Neural cell (in vitro differentiated cells): Measurements from ENCODE around the gene TRIM43B. TPM values are rescaled to one million over a fixed set of nuclear protein-coding genes. Genes with fewer than 3 reads are reported as not detected.

ENCODE experiments used
- H2AFZ ChIP-seq: fragments of 200-600, 300-800 bp; sonication (generic), shearing (Covaris generic); 2 replicates; pipeline ENCODE4 v1.6.0; 2014; ENCODE audit warnings: low read depth, mild to moderate bottlenecking, antibody characterized with exemption, low read length, moderate library complexity
- H3F3A ChIP-seq: fragments of 200-600 bp; shearing (Covaris generic); 2 replicates; pipeline ENCODE4 v1.6.1; 2016; ENCODE audit warnings: mild to moderate bottlenecking, moderate library complexity, mixed read lengths, antibody characterized with exemption, low read length; ENCODE audit not compliant: insufficient read depth, poor library complexity, severe bottlenecking
- H3K27ac ChIP-seq: fragments of 200-600, 300-800 bp; sonication (generic), shearing (Covaris generic); 2 replicates; pipeline ENCODE4 v1.5.1; 2014; ENCODE audit warnings: mild to moderate bottlenecking, low read length, moderate library complexity
- H3K27me3 ChIP-seq: fragments of 300-800, 200-600 bp; sonication (generic), shearing (Covaris generic); 2 replicates; pipeline ENCODE4 v1.6.0; 2014; ENCODE audit warnings: mild to moderate bottlenecking, low read depth, low read length, moderate library complexity; ENCODE audit not compliant: insufficient read depth
- H3K36me3 ChIP-seq: fragments of 300-800, 200-600 bp; sonication (generic), shearing (Covaris generic); 2 replicates; pipeline ENCODE4 v1.5.1; 2014; ENCODE audit warnings: mild to moderate bottlenecking, antibody characterized with exemption, low read length, moderate library complexity; ENCODE audit not compliant: insufficient read depth
- H3K4me2 ChIP-seq: fragments of 300-800, 200-600 bp; sonication (generic), shearing (Covaris generic); 2 replicates; pipeline ENCODE4 v1.6.0; 2014; ENCODE audit warnings: mild to moderate bottlenecking, low read length
- H3K4me3 ChIP-seq: fragments of 300-800, 200-600 bp; sonication (generic), shearing (Covaris generic); 2 replicates; pipeline ENCODE4 v1.5.1; 2014; ENCODE audit warnings: mild to moderate bottlenecking, low read length, moderate library complexity
- H3K79me2 ChIP-seq: fragments of 200-600 bp; shearing (Covaris generic); replicated peaks from 2 replicates; pipeline ENCODE4 v1.6.0; 2014; ENCODE audit warnings: mild to moderate bottlenecking, low read length, moderate library complexity; ENCODE audit not compliant: insufficient read depth
- H3K9ac ChIP-seq: fragments of 300-800, 200-600 bp; sonication (generic), shearing (Covaris generic); 2 replicates; pipeline ENCODE4 v1.6.1; 2016; ENCODE audit warnings: mild to moderate bottlenecking, low read length, mixed read lengths
- H3K9me2 ChIP-seq: fragments of 200-600 bp; shearing (Covaris generic); 2 replicates; pipeline ENCODE4 v1.6.1; 2016; ENCODE audit warnings: mild to moderate bottlenecking, low read length, mixed read lengths; ENCODE audit not compliant: insufficient read depth
- H3K9me3 ChIP-seq: fragments of 200-600, 300-800 bp; sonication (generic), shearing (Covaris generic); 2 replicates; pipeline ENCODE4 v1.6.1; 2016; ENCODE audit warnings: mild to moderate bottlenecking, mixed run types, low read length, moderate library complexity, mixed read lengths
- H4K20me1 ChIP-seq: fragments of 200-600 bp; shearing (Covaris generic); 2 replicates; pipeline ENCODE4 v1.6.1; 2016; ENCODE audit warnings: mild to moderate bottlenecking, mixed run types; ENCODE audit not compliant: insufficient read depth
- EP300 ChIP-seq: fragments of 450-650 bp; conservative IDR thresholded peaks from 2 replicates; pipeline ENCODE4 v1.6.1; 2014; ENCODE audit warnings: antibody characterized with exemption, mild to moderate bottlenecking, moderate library complexity; ENCODE audit not compliant: poor library complexity, severe bottlenecking
- MXI1 ChIP-seq: fragments of 450-650 bp; conservative IDR thresholded peaks from 2 replicates; pipeline ENCODE4 v1.6.1; 2014; ENCODE audit warnings: antibody characterized with exemption, mild to moderate bottlenecking; ENCODE audit not compliant: poor library complexity, severe bottlenecking
- RAD21 ChIP-seq: fragments of 450-650 bp; conservative IDR thresholded peaks from 2 replicates; pipeline ENCODE4 v1.6.1; 2014; ENCODE audit warnings: antibody characterized with exemption, mild to moderate bottlenecking, moderate library complexity
- SMC3 ChIP-seq: fragments of 450-650 bp; conservative IDR thresholded peaks from 2 replicates; pipeline ENCODE4 v1.6.1; 2014; ENCODE audit warnings: antibody characterized with exemption, mild to moderate bottlenecking, moderate library complexity; ENCODE audit not compliant: poor library complexity
- TAF1 ChIP-seq: IDR thresholded peaks from 2 replicates; pipeline ENCODE4 v1.6.1; 2012; ENCODE audit warnings: low read depth
- polyA plus RNA-seq: library from polyadenylated mRNA; depleted of rRNA; stranded (reverse); fragments of >200 nt; gene quantifications from 2 replicates; pipeline ENCODE4 v1.2.3, GENCODE V29; 2014
- TF ChIP-seq, protein P1 (sequence below): IDR thresholded peaks from 2 replicates; pipeline ENCODE4 v1.6.1; 2012; ENCODE audit warnings: borderline replicate concordance
- TF ChIP-seq, protein P2 (sequence below): fragments of 450-650 bp; IDR thresholded peaks from 2 replicates; pipeline ENCODE4 v1.5.1; 2014; ENCODE audit warnings: antibody characterized with exemption, mild to moderate bottlenecking, moderate library complexity; ENCODE audit not compliant: poor library complexity, severe bottlenecking

Gene TRIM43B
- polyA plus RNA-seq, 1 donor from 2014 or later: not detected

DNA sequence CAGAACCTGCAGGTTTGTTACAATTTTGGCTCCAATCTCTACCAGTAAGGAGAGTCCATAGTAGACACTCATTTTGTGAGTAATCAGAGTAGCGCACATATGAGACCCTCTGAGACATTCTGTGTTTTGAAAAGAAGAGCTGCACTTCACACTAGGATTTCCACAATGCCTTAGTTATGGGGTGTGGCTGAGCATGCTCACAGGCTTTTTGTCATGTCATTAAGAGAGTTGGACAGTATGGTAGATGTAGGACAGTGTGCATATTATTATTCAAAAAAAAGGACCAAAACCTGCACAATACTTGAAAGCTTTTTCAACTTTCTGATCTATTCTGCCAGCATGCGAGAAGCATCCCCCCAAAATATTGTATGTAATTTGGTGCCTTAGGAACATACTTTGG is 24.9 kb upstream of the TRIM43B start:
- H3K9me2 ChIP-seq: no peaks in the 10 kb centered on the region
- H3K27me3 ChIP-seq: no peaks in the 10 kb centered on the region
- H2AFZ ChIP-seq: no peak overlapping the region
- H3K27ac ChIP-seq: no peak overlapping the region
- H3K4me3 ChIP-seq: no peak overlapping the region
- no peaks in the 10 kb centered on the region for H3F3A ChIP-seq
- peaks cover 3% of the 10 kb centered on the region for H3K9me3 ChIP-seq
- no peak overlapping the region for H3K4me2 ChIP-seq
- no peaks in the 10 kb centered on the region for H3K79me2 ChIP-seq
- TF ChIP-seq RAD21: no peak
- no peak for TF ChIP-seq MXI1
- no peak for TF ChIP-seq EP300
- no peak for TF ChIP-seq TAF1
- no peak for TF ChIP-seq SMC3
- TF ChIP-seq, protein P1, sequence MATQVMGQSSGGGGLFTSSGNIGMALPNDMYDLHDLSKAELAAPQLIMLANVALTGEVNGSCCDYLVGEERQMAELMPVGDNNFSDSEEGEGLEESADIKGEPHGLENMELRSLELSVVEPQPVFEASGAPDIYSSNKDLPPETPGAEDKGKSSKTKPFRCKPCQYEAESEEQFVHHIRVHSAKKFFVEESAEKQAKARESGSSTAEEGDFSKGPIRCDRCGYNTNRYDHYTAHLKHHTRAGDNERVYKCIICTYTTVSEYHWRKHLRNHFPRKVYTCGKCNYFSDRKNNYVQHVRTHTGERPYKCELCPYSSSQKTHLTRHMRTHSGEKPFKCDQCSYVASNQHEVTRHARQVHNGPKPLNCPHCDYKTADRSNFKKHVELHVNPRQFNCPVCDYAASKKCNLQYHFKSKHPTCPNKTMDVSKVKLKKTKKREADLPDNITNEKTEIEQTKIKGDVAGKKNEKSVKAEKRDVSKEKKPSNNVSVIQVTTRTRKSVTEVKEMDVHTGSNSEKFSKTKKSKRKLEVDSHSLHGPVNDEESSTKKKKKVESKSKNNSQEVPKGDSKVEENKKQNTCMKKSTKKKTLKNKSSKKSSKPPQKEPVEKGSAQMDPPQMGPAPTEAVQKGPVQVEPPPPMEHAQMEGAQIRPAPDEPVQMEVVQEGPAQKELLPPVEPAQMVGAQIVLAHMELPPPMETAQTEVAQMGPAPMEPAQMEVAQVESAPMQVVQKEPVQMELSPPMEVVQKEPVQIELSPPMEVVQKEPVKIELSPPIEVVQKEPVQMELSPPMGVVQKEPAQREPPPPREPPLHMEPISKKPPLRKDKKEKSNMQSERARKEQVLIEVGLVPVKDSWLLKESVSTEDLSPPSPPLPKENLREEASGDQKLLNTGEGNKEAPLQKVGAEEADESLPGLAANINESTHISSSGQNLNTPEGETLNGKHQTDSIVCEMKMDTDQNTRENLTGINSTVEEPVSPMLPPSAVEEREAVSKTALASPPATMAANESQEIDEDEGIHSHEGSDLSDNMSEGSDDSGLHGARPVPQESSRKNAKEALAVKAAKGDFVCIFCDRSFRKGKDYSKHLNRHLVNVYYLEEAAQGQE: no peak
- TF ChIP-seq, protein P2, sequence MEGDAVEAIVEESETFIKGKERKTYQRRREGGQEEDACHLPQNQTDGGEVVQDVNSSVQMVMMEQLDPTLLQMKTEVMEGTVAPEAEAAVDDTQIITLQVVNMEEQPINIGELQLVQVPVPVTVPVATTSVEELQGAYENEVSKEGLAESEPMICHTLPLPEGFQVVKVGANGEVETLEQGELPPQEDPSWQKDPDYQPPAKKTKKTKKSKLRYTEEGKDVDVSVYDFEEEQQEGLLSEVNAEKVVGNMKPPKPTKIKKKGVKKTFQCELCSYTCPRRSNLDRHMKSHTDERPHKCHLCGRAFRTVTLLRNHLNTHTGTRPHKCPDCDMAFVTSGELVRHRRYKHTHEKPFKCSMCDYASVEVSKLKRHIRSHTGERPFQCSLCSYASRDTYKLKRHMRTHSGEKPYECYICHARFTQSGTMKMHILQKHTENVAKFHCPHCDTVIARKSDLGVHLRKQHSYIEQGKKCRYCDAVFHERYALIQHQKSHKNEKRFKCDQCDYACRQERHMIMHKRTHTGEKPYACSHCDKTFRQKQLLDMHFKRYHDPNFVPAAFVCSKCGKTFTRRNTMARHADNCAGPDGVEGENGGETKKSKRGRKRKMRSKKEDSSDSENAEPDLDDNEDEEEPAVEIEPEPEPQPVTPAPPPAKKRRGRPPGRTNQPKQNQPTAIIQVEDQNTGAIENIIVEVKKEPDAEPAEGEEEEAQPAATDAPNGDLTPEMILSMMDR: no peak
- no peaks in the 10 kb centered on the region for H4K20me1 ChIP-seq
- no peaks in the 10 kb centered on the region for H3K36me3 ChIP-seq
- no peak overlapping the region for H3K9ac ChIP-seq

DNA sequence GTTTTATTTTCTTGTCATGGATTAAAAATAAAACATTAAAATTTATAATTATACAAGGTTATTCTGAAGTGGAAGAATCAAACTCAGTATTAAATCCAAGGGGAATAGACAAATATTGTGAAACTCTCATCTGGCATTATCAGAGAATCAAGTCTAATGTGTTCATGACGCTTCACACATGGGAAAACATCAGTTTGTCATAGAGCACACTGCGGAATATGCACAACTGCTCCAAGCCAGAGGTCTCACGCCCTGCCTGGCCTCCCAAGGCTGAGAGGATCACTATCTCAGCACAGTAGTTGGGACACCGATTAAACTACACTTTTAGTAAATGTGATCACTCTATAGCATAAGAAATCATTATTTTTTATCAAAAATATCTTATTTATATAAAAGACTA is 20.7 kb upstream of the TRIM43B start:
- no peak overlapping the region for H3K4me3 ChIP-seq
- TF ChIP-seq SMC3 (no peak), RAD21 (no peak), MXI1 (no peak)
- TF ChIP-seq, protein P1: no peak
- no peak overlapping the region for H3K9ac ChIP-seq
- no peaks in the 10 kb centered on the region for H3F3A ChIP-seq
- no peaks in the 10 kb centered on the region for H3K27me3 ChIP-seq
- H3K4me2 ChIP-seq: no peak overlapping the region
- no peak overlapping the region for H3K27ac ChIP-seq
- H3K36me3 ChIP-seq: no peaks in the 10 kb centered on the region
- H3K9me3 ChIP-seq: no peaks in the 10 kb centered on the region
- H2AFZ ChIP-seq: no peak overlapping the region
- no peaks in the 10 kb centered on the region for H3K79me2 ChIP-seq
- no peaks in the 10 kb centered on the region for H3K9me2 ChIP-seq
- no peaks in the 10 kb centered on the region for H4K20me1 ChIP-seq
